Pancreas (tissue), 10 donors: ENCODE measurements around the gene HINFP. TPM values are rescaled to one million over a fixed set of nuclear protein-coding genes. Genes with fewer than 3 reads are reported as not detected.
A peak's percentile ranks its signal among the peaks of the same experiment; 100 is the strongest.

Experiments
- ATAC-seq, 4 donors: fragments of 200-7000 bp; cut with Tn5 transposase; one replicate each; pipeline versions ENCODE4 v1.8.0 to v1.9.1; 2020; ENCODE audit warnings: mild to moderate bottlenecking in 4 of 4, moderate library complexity in 4 of 4
- DNase-seq, 6 donors: peaks; one replicate each; pipeline ENCODE4 v3.0.0-alpha.2; 2020
- FAIRE-seq: peaks from 2 replicates; lab custom pipeline; 2012; peaks lifted over from hg19 to GRCh38; lab: Jason Lieb, UNC
- H3K27ac ChIP-seq, 4 donors: fragments of 200-600 bp; sonication (generic); 1 replicate in 3 of 4; 2 replicates in 1 of 4; pipeline versions ENCODE4 v1.5.0 to v1.8.0; 2020
- H3K27me3 ChIP-seq, 4 donors: fragments of 200-600 bp; one replicate each; pipeline ENCODE4 v1.8.0; 2021
- H3K36me3 ChIP-seq, 3 donors: fragments of 200-600 bp; sonication (generic) in 1 of 3; one replicate each; pipeline versions ENCODE4 v1.5.0 to v1.8.0; 2020 to 2021
- H3K4me1 ChIP-seq, 3 donors: fragments of 200-600 bp; one replicate each; pipeline ENCODE4 v1.8.0; 2021
- H3K4me3 ChIP-seq, 4 donors: fragments of 200-600 bp; sonication (generic) in 2 of 4; one replicate each; pipeline versions ENCODE4 v1.5.0 to v1.8.0; 2020 to 2021
- H3K9me3 ChIP-seq, 4 donors: fragments of 200-600 bp; one replicate each; pipeline ENCODE4 v1.8.0; 2021
- CTCF ChIP-seq, 4 donors: fragments of 200-600 bp; sonication (generic) in 3 of 4; IDR thresholded peaks; one replicate each; pipeline versions ENCODE4 v1.5.0 to v1.8.0; 2021; ENCODE audit warnings: antibody characterized with exemption in 4 of 4
- WGBS, 2 donors: extraction: QIAGEN DNeasy Blood & Tissue Kit; methylation state at CpG; one replicate each; pipeline ENCODE4 v1.1.7; 2013; 5-methylcytosine and 5-hydroxymethylcytosine counted together
- intact Hi-C, 3 donors: fragments of 100-400 bp; cut with DNase I; formaldehyde crosslinking; loops; one replicate each; pipeline versions ENCODE4 v1.11.1 to v1.14.2; 2022
- polyA plus RNA-seq, 2 donors: library from polyadenylated mRNA; stranded (reverse); fragments of 200-250 nt; gene quantifications; one replicate each; pipeline ENCODE4 v1.2.3, GENCODE V29; 2013
- total RNA-seq, 6 donors: library from RNA; stranded (reverse); fragmentation: NEBNext Ultra II Directional in 4 of 6; extraction: Animal tissue kit (Norgen Biotek cat#: 25700) in 4 of 6; gene quantifications; one replicate each; pipeline versions ENCODE4 v1.2.1 to v1.2.4, GENCODE V29; 2021 to 2023
- donor health status: healthy with polysubstance abuse.
- donor health status: DM: no; HTN: no; CAD: no; lungs with moderate emphysema.
- donor health status: DM: no; HTN: no; CAD: no.
- donor health status: control.
- donor health status: control.
- donor health status: Bipolar disorder and iron deficiency.
- donor health status: DM: yes; HTN: yes; CAD: no.
- donor health status: DM: no; HTN: no; CAD: no.
- donor health status: DM: no; HTN: no; CAD: no.
- donor health status: DM: yes; HTN: yes; CAD: no.

HINFP gene
- total and polyA plus RNA-seq, 8 donors, result 8.6 to 21.3 (median 13.3) TPM

GRCh38 chr11:119155733-119156492 is 34.5 kb downstream of the HINFP start:
- 35 to 39% methylated on average over 8 of the region's 8 CpGs for WGBS, 2 donors
- Histone ChIP-seq H3K36me3 (no peaks in the 10 kb centered on the region), H3K27me3 (peaks cover 0 to 3% (median 0%) of the 10 kb centered on the region in 4 donors), H3K9me3 (no peaks in the 10 kb centered on the region), H3K4me1 (no peaks in the 10 kb centered on the region), H3K27ac (no peak overlapping the region), H3K4me3 (no peak overlapping the region)
- FAIRE-seq (no peak), ATAC-seq (peak in 2 of 4 donors; percentile 32 to 34), DNase-seq (no peak)
- intact Hi-C loops, result no loop called here
- TF ChIP-seq CTCF (IDR thresholded peaks at IDR 0.05), result no peak

GRCh38 chr11:119156496-119156895 is 35.1 kb downstream of the HINFP start:
- Histone ChIP-seq H3K4me1 (no peaks in the 10 kb centered on the region), H3K27ac (no peak overlapping the region), H3K27me3 (peaks cover 0 to 3% (median 0%) of the 10 kb centered on the region in 4 donors), H3K9me3 (no peaks in the 10 kb centered on the region), H3K36me3 (no peaks in the 10 kb centered on the region), H3K4me3 (no peak overlapping the region)
- DNase-seq (no peak), FAIRE-seq (no peak), ATAC-seq (no peak)
- WGBS, 2 donors, result 69 to 84% methylated on average over 10 of the region's 10 CpGs
- intact Hi-C loops, result no loop called here
- TF ChIP-seq CTCF (IDR thresholded peaks at IDR 0.05), result no peak

GRCh38 chr11:119157063-119157462 is 35.7 kb downstream of the HINFP start:
- H3K27ac ChIP-seq, result no peak overlapping the region
- DNase-seq, result no peak
- no peaks in the 10 kb centered on the region for H3K4me1 ChIP-seq
- no peak overlapping the region for H3K4me3 ChIP-seq
- H3K36me3 ChIP-seq, result no peaks in the 10 kb centered on the region
- peaks cover 0 to 3% (median 0%) of the 10 kb centered on the region in 4 donors for H3K27me3 ChIP-seq
- TF ChIP-seq CTCF (IDR thresholded peaks at IDR 0.05), result no peak
- intact Hi-C loops, result no loop called here
- FAIRE-seq, result no peak
- no peaks in the 10 kb centered on the region for H3K9me3 ChIP-seq
- 30 to 45% methylated on average over 3 of the region's 3 CpGs for WGBS, 2 donors
- peak in 1 of 4 donors; percentile 28 for ATAC-seq

GRCh38 chr11:119158467-119158866 is 37.1 kb downstream of the HINFP start:
- 82 to 89% methylated on average over 13 of the region's 13 CpGs for WGBS, 2 donors
- Histone ChIP-seq H3K36me3 (no peaks in the 10 kb centered on the region), H3K27ac (no peak overlapping the region), H3K4me1 (no peaks in the 10 kb centered on the region), H3K4me3 (no peak overlapping the region), H3K9me3 (no peaks in the 10 kb centered on the region), H3K27me3 (peaks cover 0 to 3% (median 0%) of the 10 kb centered on the region in 4 donors)
- DNase-seq, result no peak
- no peak for ATAC-seq
- FAIRE-seq, result no peak
- intact Hi-C loops, result no loop called here
- no peak for TF ChIP-seq CTCF (IDR thresholded peaks at IDR 0.05)

GRCh38 chr11:119160151-119160550 is 38.8 kb downstream of the HINFP start:
- 88 to 90% methylated on average over 9 of the region's 9 CpGs for WGBS, 2 donors
- Histone ChIP-seq H3K27ac (no peak overlapping the region), H3K4me3 (no peak overlapping the region), H3K9me3 (no peaks in the 10 kb centered on the region), H3K4me1 (no peaks in the 10 kb centered on the region), H3K36me3 (no peaks in the 10 kb centered on the region), H3K27me3 (no peaks in the 10 kb centered on the region)
- no peak for TF ChIP-seq CTCF (IDR thresholded peaks at IDR 0.05)
- ATAC-seq (no peak), DNase-seq (no peak), FAIRE-seq (no peak)
- intact Hi-C loops, result no loop called here
